Measurements from ENCODE around the gene RNF2.

RNF2 gene

DNA sequence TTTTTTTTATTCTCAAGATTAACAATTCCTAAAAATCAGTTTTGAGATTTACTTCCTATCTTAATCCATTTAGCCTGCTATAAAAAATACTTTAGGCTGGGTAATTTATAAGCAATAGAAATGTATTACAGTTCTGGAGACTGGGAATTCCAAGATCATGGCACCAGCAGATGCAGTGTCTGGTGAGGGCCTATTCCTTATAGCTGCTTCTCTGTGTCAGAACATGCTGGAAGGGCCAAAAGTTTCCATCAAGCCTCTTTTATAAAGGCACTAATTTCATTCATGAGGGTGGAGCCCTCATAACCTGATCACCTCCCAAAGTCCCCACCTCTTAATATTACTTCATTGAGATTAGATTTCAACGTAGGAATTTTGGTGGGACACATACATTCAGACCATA lies 41.7 kb downstream of the RNF2 start:
- TF ChIP-seq, protein P1, sequence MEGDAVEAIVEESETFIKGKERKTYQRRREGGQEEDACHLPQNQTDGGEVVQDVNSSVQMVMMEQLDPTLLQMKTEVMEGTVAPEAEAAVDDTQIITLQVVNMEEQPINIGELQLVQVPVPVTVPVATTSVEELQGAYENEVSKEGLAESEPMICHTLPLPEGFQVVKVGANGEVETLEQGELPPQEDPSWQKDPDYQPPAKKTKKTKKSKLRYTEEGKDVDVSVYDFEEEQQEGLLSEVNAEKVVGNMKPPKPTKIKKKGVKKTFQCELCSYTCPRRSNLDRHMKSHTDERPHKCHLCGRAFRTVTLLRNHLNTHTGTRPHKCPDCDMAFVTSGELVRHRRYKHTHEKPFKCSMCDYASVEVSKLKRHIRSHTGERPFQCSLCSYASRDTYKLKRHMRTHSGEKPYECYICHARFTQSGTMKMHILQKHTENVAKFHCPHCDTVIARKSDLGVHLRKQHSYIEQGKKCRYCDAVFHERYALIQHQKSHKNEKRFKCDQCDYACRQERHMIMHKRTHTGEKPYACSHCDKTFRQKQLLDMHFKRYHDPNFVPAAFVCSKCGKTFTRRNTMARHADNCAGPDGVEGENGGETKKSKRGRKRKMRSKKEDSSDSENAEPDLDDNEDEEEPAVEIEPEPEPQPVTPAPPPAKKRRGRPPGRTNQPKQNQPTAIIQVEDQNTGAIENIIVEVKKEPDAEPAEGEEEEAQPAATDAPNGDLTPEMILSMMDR (conservative IDR thresholded peaks at IDR 0.05; ENCODE audit: low read depth, low read length) = no peak
- no peak overlapping the region for H3K4me3 ChIP-seq (ENCODE audit: low read depth, low read length)
- no peak for DNase-seq (ENCODE audit: low read depth)

DNA sequence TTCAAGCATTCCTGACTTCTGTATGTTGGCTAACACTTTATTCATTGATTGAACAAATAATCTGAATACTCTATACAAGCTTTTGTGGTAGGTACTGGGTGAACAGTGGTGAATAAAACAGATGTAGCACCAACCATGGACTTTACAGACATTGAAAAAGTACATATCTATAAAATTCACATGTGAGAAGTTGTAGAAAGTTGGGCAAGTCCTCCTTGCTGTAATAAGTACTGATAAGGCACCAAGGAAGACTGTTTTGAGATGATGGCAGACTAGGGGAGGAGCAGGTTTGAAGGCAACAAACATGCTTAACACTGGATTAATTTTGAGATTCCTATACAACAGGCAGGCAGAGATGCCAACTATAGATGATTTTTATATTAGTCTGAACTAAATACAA lies 42.4 kb downstream of the RNF2 start:
- no peak overlapping the region for H3K4me3 ChIP-seq (ENCODE audit: low read depth, low read length)
- TF ChIP-seq, protein P1 (conservative IDR thresholded peaks at IDR 0.05; ENCODE audit: low read depth, low read length) = no peak
- DNase-seq (ENCODE audit: low read depth) = no peak

DNA sequence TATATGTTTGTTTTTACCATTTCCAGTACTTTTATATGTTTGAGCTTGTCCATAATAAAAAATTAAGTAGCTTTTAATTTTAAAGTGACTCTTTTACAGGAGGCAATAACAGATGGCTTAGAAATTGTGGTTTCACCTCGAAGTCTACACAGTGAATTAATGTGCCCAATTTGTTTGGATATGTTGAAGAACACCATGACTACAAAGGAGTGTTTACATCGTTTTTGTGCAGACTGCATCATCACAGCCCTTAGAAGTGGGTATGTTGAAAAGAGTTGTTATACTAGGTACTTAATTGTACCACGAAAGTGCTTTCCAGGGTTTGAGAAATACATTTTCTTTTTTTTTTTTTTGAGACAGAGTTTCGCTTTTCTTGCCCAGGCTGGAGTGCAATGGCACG lies 46.1 kb downstream of the RNF2 start:
- DNase-seq (ENCODE audit: low read depth) = no peak
- H3K4me3 ChIP-seq (ENCODE audit: low read depth, low read length) = no peak overlapping the region
- TF ChIP-seq, protein P1 (conservative IDR thresholded peaks at IDR 0.05; ENCODE audit: low read depth, low read length) = no peak

DNA sequence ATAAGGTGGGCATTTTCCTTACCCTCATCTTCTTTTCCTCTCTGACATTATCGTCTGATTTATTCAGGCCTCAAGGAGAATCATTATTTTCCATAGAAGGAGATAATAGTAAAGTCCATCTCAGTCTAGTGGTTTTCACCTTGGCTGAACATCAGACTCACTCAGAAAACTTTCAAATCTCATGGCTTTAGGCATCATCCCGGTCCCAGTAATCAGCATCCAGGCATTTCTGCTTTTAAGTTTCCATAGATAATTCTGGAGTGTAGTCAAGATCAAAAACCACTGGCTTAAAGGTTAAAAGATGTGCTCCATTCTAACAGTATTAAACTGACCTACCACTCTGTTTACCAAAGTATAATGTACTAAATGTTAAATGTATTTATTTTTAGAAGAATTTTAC lies 49.4 kb downstream of the RNF2 start:
- DNase-seq (ENCODE audit: low read depth) = no peak
- TF ChIP-seq, protein P1 (conservative IDR thresholded peaks at IDR 0.05; ENCODE audit: low read depth, low read length) = no peak
- no peak overlapping the region for H3K4me3 ChIP-seq (ENCODE audit: low read depth, low read length)

DNA sequence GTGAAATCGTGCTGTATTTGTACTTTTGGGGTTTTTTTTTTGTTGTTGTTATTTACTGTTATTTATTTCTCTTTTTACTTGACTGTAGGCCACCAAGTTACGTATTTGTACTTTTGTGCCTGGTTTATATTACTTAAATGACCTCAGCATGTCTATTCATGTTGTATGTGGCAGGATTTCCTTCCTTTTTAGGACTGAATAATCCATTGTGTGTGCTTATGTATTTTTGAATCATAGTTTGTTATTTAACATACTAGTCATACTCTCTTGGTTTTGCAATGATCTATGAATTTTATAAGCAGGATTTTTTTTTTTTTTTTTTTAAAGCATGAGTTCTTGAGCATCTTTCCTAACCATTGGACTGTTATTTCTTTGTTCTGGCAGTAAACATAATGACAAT lies 51.2 kb downstream of the RNF2 start:
- TF ChIP-seq, protein P1 (conservative IDR thresholded peaks at IDR 0.05; ENCODE audit: low read depth, low read length) = no peak

DNA sequence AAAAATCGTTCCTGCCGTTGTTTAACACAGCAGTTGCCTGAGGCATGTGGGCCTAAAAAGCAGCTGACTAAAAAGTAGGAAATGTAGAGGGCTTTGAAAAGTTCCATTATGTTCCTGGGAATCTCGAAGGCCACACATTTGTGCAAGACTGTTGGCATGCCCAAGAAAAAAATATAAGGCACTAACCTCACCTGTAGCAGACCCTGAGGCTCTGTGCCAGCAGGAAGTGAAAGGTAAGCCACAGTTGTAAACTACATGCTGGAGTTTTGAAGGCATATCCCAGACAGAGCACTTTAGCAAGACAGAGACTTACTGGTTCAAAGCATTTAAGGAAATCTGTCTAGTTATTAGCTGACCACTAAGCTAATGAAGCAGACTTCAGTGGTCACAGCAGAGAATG lies 58.7 kb downstream of the RNF2 start:
- TF ChIP-seq, protein P1 (conservative IDR thresholded peaks at IDR 0.05; ENCODE audit: low read depth, low read length) = no peak
- no peak overlapping the region for H3K4me3 ChIP-seq (ENCODE audit: low read depth, low read length)
- DNase-seq (ENCODE audit: low read depth) = no peak

More for the DNA sequence above, 51.2 kb downstream of the RNF2 start:
- no peak for DNase-seq (ENCODE audit: low read depth)
- no peak overlapping the region for H3K4me3 ChIP-seq (ENCODE audit: low read depth, low read length)

DNA sequence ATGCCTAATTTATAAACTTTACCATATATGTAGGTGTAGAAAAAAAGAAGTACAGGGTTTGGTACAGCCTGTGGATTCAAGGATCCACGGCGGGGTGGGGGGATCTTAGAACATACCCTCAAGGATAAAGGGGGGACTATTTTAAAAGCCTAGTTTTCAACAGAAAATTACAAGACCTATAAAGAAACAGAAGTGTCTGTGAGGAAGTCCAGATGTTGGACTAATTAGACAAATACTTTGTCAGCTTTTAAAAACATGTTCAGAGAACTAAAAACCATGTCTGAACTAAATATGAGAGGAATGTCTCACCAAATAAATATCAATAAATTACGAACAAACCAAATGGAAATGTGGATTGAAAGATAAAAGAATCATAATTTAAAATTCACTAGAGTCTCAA lies 59.8 kb downstream of the RNF2 start:
- TF ChIP-seq, protein P1 (conservative IDR thresholded peaks at IDR 0.05; ENCODE audit: low read depth, low read length) = no peak
- no peak for DNase-seq (ENCODE audit: low read depth)
- no peak overlapping the region for H3K4me3 ChIP-seq (ENCODE audit: low read depth, low read length)

Measured in choroid plexus epithelial cell (primary cell).